DND-41 (cell line): ENCODE measurements around the gene KCTD11.

Experiments
- CTCF ChIP-seq: IDR thresholded peaks from 2 replicates; pipeline ENCODE4 v1.5.1; 2012; ENCODE audit warnings: borderline replicate concordance, low read length, moderate library complexity, mild to moderate bottlenecking; ENCODE audit not compliant: poor library complexity, severe bottlenecking; ENCODE audit errors: extremely low read depth
- EZH2 ChIP-seq: IDR thresholded peaks from 3 replicates; pipeline ENCODE4 v1.6.1; 2012; ENCODE audit warnings: borderline replicate concordance, low read depth, mild to moderate bottlenecking, moderate library complexity, low read length, inconsistent platforms; ENCODE audit not compliant: severe bottlenecking

GRCh38 chr17:7361906-7362305 lies 9.9 kb downstream of the KCTD11 start:
- no peak for TF ChIP-seq CTCF
- TF ChIP-seq EZH2: no peak
